Esophagus squamous epithelium (tissue), 4 donors: ENCODE data around the gene LRRC36.

Experiments used
- POLR2A ChIP-seq, 4 donors: fragments of 450-650 bp; IDR thresholded peaks; one replicate each; pipeline ENCODE4 v1.6.1; 2017; ENCODE audit warnings: antibody characterized with exemption in 4 of 4, mild to moderate bottlenecking in 4 of 4, moderate library complexity in 3 of 4
- TF ChIP-seq, protein P1 (sequence below), 6 experiments: fragments of 450-650 bp in 4 of 6; fragments of 200-600 bp in 2 of 6; sonication (generic) in 2 of 6; IDR thresholded peaks; one replicate each; pipeline ENCODE4 v1.5.1; 2016 to 2019; ENCODE audit warnings: antibody characterized with exemption in 6 of 6, mild to moderate bottlenecking in 4 of 6, moderate library complexity in 4 of 6

GRCh38 chr16:67299269-67299668, 27.3 kb upstream of the LRRC36 start:
- TF ChIP-seq, protein P1, sequence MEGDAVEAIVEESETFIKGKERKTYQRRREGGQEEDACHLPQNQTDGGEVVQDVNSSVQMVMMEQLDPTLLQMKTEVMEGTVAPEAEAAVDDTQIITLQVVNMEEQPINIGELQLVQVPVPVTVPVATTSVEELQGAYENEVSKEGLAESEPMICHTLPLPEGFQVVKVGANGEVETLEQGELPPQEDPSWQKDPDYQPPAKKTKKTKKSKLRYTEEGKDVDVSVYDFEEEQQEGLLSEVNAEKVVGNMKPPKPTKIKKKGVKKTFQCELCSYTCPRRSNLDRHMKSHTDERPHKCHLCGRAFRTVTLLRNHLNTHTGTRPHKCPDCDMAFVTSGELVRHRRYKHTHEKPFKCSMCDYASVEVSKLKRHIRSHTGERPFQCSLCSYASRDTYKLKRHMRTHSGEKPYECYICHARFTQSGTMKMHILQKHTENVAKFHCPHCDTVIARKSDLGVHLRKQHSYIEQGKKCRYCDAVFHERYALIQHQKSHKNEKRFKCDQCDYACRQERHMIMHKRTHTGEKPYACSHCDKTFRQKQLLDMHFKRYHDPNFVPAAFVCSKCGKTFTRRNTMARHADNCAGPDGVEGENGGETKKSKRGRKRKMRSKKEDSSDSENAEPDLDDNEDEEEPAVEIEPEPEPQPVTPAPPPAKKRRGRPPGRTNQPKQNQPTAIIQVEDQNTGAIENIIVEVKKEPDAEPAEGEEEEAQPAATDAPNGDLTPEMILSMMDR (IDR thresholded peaks at IDR 0.05) = no peak
- no peak for TF ChIP-seq POLR2A (IDR thresholded peaks at IDR 0.05)
